HG03575 (cell line): ENCODE results near the gene SLC17A9.

Experiments used
- ATAC-seq: cut with Tn5 transposase; IDR thresholded peaks from one replicate; pipeline ENCODE4 v1.9.1; 2021; ENCODE audit not compliant: unreplicated experiment, insufficient number of reproducible peaks, low FRiP score; ENCODE audit errors: extremely low read depth

Gene SLC17A9

DNA sequence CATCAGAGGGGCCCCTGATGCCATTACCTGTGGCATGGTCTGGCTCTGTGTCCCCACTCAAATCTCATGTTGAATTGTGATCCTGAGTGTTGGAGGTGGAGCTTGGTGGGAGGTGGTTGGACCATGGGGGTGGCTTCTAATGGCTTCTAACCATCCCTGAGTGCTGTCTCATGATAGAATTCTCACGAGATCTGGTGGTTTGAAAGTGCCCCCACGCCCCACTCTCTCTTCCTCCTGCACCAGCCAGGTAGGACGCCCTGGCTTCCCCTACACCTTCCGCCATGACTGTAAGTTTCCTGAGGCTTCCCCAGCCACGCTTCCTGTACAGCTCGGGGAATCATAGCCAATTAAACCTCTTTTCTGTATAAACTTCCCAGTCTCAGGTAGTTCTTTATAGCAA is 39.4 kb downstream of the SLC17A9 start:
- no peak for ATAC-seq

DNA sequence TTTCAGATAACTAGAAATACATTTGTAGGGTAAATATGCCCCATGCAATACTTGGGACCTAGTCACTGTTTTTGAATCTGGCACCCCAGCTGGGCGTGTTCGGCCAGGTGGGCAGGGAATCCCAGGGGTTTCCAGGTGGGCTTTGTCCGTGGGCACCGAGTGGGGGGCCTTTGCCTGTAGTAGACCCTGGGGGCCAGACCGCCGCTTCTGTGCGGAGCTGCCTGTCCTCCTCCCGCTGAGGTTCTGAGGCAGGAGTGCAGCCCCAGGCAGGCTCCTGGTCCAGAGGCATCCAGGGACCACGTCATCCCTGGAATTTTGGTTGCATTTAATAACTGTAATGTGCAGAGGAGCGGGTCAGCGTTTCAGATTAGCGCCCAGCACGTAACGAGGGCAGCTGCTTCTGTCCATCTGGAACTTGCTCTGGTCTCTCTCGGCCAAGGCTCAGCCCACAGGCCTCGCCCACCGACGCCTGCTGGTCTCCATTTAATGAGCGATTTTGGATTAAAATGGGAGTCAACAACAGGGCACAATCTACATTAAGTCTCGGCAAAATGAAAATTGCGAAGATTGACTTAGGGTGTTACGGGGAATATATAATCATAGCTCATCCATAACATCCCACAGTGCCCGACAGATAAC is 41.5 kb downstream of the SLC17A9 start:
- ATAC-seq: no peak

DNA sequence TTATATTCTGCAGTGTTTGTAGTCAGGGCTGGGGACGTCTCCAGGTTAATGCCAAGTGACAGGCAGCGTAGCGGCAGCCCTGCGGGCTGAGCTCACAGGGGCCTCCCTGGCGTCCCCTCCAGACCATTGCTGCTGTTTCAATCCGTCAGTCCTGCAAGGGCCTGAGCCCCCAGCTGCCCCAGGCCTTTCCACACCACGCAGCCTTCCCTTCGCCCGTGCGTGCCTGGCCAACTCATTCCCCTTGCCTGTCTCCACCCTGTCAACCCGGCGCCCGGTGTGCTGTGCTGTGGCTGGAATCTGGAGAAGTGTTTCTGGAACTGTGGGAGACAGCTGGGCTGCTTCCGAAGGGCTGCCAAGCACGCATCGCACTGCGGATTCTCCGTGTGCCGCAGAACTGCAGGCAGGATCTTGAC is 42.4 kb downstream of the SLC17A9 start:
- no peak for ATAC-seq

DNA sequence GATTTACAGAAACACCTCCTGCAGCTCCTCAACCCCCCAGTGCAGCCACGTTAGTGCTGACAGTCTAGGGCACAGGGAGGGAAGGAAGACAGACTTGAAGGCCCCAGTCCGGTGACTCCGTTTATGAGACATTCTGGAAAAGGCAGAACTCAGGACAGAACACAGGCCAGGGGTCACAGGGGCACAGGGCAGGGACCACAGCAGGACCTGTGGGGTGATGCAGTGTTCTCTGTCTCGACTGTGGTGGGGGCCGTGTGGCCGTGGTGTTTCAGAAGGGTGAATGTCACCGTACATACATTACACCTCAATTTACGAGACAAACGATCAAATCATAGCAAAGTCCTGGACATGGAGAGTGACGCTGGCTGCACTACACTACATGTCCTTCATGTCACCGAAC is 43.0 kb downstream of the SLC17A9 start:
- ATAC-seq: no peak

DNA sequence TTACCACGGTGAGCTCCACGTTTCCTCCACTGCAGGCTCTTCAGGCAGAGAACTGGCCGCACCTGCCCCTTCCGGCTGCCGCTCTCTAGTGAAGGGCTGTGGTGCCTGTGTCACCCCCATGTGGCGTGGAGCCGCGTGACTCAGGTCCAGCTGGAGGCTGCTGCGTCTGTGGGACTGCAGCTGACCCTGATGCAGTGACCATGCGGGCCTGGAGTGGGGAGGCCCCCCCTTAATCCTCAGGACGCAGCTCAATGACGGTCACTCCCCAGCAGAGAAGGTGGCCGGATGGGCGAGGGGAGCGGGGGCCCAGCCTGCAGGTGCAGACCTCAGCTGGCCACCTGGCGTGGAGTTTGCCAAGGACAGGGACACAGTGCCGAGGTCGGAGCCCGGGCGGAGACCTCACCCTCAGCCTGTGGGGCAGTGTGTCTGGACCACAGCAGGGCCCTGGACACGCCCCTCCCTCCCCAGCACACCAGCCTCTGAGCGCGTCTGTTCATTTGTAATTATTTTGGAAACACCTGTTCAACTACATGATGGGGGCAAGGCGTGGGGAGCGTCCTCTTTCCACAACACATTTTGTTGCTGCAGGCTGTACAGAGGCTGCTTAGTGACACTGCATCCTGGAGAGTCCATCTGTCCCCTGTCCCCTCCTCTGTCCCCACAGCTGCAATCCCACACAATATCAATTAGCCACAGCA is 43.5 kb downstream of the SLC17A9 start:
- no peak for ATAC-seq

DNA sequence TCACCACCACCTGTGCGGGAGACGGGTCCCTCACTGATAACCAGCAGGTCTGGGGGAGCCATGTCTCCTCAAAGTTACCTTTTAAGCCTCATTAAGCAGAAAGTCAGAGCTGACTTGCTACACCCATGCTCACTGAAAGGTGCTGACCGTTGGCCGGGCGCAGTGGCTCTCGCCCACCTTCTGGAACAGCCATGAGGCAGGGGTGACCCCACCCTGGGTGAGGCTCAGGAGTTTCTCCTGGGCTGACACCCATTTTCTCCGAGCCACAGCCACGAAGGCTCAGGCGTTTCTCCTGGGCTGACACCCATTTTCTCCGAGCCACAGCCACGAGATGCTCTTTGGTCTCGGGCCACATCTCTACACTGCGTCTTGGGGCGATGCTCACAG is 44.1 kb downstream of the SLC17A9 start:
- ATAC-seq: no peak

DNA sequence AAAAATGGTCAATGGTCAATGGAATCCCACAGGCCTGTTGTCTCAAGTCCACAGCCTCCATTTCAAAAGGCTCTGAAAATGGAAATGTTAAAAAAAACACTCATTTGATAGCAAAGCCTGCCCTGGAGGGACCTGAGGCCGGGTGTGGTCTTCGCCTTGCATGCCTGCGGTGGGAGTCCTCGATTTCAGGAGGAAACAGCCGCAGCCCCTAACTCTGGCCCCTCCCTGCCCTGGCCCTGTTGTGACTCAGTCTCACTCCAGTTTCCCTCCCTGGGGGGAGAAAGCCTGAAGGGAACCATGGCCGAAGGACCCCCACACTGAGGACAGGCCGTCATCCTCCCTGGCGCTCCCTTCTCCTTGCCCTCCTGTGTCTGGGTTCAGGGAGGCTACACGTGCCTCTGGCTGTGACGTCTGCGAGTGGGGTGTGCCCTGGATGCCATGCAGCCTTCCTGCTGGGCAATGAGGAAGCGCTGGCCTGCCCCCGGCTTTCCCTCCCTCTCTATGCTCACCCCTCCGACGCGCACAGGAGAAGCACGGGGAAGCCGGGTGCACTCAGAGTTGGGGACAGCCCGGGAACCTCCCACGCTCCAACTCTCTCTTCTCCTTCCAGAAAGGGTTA is 45.0 kb downstream of the SLC17A9 start:
- ATAC-seq: no peak

DNA sequence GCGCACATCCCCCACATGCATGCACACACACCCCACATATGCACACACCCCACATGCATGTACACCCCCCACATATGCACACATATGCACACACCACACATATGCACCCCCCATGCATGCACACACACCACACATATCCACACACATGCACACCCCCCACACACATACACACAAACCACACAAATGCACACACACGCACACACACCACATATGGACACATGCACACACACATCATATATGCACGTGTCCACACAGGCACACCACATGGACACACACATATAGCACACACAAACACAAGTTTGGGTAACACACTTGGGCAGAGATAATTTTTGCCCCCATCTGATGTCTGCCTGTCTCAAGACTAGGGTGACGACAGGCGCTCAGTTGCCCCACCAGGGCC is 45.9 kb downstream of the SLC17A9 start:
- ATAC-seq: no peak

DNA sequence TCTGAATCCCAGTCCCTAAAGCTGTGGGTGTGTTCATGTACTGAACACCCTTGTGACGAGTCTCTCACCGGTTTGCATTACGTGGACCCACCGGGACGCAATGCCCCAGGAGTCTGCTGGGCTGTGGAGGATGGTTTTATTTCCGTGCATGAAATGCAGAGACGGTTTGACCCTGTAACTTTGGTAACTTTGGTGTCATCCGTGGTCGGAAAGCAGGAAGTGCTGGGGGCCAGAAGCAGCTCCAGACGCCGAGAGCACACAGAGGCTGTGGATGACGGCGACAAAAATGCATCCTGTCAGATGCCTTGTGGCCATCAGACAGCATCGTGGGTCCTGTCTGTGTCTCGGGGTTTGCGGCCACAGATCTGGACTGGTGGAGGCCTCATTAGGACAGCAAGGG is 47.1 kb downstream of the SLC17A9 start:
- no peak for ATAC-seq

DNA sequence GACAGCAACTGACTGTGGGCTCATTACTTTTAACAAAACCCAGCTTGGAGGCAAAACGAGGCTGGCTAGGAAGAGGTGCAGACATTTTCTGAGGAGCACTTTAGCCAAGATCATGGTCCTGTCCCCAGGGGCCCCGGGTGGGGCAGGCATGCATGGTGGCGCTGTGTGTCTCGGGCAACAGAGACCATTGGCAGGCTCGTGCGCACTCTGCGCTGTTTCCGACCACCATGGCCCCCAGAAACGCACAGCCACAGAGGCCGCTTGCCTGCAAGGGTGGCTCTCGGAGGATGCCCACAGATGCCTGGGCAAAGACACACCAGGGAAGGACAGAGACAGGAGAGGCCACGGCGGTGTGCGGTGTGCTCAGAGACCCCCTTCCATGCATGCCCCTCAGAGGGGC is 47.5 kb downstream of the SLC17A9 start:
- ATAC-seq: no peak

DNA sequence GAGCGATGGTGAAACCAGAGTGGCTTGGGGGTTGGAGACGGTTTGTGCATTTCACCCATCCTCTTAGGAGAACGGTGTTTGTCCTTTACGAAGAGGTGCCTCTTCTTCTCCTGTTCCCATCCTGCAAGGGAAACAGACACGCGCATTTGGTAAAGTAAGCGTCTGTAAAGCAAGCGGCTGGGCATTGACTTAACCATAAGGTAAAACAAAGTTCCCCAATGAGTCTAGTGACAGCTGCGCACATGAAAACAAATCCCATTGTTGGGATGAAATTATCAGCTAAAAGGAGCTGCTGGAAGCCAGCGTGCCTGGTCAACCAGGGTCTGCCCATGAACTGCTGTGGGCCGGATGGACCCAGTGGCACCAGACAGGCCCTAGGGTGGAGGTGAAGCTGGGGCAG is 48.4 kb downstream of the SLC17A9 start:
- ATAC-seq: no peak

DNA sequence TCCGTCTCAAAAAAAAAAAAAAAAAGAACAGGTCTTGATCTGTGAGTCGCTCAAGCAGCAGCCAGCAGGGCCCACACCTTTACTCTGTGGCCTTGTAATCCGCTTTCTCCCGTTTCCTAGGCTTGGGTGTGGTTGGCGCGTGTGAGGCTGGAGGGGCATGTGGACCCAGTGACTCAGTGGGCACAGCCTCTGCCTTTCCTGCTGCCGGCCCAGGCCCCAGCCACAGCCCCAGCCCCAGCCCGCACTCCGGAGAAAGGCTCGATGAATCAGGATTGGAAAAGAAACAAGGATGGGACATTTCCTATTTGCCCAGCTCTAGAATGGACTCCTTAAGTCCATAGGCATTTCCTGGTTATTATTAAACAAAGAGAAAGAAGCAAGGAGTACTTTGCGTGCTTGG is 50.0 kb downstream of the SLC17A9 start:
- ATAC-seq: no peak

DNA sequence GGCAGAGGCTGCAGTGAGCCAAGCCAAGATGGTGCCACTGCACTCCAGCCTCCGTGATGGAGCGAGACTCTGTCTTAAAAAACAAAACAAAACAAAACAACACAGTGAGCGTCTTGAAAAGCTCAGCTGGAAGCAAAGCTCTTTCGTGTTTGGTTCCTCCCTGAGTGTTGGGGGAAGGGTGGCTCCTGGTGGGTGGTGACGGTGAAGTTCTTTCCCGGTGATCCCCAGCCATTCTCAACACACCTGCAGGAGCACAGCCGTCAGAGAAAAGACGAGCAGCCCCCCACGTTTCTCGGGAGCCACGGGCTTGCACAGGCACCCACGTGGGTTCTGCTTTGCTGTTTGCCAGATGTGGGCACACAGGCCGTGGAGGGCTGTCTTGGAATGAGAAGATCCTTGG is 51.0 kb downstream of the SLC17A9 start:
- ATAC-seq: no peak

DNA sequence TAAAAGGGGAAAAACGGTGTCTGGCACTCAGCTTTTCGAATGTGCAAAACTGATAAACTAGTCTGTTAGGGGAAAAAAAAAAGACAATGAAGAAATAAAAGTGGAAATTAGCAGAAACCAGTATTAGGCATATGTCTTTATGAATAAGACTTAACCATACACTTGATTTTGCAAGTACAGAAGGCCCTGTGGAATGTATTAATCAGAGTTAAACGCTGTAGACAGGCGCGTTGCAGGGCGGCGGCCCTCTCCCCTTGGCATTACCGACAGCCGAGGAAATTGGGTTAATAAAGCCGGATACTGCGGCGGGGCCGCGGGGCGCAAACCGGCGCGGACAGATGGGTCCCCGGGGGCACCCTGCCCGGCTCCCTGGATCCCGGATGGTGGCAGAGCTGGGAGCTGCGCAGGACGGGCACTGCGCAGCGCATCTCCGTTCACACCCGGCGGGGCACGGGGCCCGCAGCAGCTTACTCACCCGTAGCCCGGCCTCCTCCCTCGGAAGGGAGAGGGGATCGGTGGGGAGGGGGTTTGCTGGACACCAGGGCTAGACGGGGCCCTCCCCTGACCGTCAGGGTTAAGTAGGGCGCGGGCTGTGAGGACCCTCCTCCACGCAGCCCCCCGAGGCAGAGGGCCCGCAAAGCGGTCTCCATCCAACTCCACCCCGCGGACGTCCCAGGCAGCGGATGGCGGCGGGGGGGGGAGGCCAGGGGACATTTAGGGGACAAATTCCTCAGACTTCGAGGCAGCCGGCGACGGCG is 52.3 kb downstream of the SLC17A9 start:
- ATAC-seq: no peak

DNA sequence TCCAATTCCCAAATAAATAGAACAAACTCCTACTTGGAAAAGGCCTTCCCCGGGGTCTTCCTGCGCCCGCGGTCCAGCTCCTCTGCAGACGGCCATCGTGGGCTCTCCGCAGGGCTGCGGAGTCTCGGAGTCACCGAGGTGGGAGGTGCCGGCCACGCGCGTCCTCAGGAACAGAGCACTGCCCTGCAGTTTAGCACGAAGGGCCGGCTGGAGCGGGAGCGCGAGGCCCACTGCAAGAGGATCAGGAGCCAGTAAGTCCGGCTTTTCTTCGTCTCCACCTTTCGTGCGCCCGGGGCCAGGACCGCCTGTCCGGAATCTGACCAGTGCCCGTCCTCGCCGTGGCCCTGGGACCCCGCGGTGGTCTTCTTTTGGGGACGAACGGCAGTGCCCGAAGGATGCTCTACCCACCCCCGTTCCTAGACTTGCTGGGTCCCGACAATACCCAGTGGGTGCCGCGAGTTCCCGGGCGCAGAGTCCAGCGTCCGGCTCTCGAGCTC is 52.9 kb downstream of the SLC17A9 start:
- ATAC-seq: no peak

DNA sequence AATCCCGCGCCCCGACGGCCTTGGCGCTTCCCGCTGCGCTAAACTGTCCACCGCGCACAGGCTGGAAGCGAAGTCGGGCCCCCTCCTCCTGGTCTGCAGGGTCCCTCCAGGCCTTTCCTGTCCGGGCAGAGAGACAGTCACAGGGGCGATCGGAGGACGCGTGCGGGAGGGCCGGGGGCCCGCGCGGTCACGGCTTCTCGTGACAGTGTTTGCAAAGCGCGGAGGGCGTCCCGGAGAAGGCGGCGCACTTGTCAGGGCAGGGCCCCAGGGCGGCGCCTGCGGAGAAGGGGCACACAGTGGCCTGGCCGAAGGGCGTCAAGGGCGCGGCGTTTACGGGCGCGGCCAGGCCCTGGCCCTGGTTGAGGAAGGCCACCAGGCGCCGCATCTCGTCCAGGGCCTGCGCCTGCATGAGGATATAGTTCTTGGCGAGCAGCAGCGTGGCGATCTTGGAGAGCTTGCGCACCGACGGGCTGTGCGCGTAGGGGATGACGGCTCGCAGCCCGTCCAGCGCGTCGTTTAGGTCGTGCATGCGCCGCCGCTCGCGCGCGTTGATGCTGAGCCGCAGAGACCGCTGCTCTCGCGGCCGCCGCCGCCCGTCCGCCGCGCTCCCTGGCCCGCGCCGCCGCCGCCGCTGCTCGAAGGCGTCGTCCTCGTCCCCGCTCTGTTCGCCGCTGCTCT is 53.5 kb downstream of the SLC17A9 start:
- ATAC-seq: no peak

DNA sequence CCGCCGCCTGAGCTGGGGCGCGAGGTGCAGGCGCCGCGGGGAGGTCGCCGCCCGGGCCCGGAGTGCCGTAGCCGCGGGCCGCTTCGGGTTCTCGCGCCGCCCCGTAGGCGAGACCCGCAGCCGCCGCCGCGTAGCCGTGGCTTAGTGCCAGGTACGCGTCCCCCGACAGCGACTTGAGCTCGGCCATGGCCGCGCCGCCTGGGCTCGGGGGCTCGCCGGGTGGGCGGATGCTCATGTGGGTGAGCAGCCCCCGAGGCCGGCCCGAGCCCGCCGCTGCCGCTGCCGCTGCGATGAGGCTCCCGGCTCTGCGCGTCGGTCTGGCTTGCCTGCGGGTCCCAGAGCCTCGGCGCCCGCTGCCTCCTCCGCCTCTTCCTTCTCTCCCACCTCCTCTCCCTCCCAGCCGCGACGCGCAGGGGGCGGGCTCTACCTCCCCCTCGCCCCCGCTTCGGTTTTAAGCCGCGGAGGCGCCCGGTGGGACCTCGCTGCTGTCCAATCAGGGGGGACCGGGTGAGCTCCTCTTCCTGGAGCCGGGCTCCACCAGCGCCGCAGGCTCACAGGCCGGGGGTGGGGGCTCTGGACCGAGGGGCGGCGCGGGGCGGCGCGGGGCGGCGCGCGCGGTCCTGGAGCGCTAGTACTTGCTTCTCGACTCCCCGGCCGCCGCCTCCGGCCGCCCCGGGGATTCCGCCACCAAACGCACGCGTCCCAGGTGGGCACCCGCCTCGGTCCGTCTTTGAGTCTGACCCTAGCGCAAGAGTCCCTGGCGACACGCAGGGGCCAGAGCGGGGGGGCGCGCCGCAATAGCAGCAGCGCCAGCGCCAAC is 54.2 kb downstream of the SLC17A9 start, which contains the start of gene BHLHE23:
Gene BHLHE23 (minus strand): TSS at position 425 of the 820 bp plus-strand sequence. CDS start 190 bp downstream, at position 235.
- no peak for ATAC-seq

DNA sequence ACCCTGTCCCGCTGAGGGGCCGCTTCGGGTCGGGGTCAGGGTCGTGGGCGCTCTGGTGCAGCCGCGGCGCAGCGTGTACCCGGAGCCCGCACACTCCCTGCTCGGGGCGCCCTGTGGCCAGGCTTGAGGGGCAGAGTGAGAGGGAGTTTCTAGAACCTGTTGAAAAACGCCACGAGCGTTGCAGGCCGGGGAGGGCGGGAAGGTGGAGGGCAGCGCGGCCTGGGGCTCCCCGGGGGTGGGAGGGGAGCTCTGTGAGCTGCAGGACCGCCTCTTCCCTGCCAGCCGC is 54.8 kb downstream of the SLC17A9 start:
- no peak for ATAC-seq
